GM18870 (cell line): ENCODE data around the gene CCDC33.

Experiments used
- ATAC-seq: cut with Tn5 transposase; IDR thresholded peaks from one replicate; pipeline ENCODE4 v1.9.1; 2021; ENCODE audit warnings: moderate library complexity; ENCODE audit not compliant: unreplicated experiment

The CCDC33 gene

DNA sequence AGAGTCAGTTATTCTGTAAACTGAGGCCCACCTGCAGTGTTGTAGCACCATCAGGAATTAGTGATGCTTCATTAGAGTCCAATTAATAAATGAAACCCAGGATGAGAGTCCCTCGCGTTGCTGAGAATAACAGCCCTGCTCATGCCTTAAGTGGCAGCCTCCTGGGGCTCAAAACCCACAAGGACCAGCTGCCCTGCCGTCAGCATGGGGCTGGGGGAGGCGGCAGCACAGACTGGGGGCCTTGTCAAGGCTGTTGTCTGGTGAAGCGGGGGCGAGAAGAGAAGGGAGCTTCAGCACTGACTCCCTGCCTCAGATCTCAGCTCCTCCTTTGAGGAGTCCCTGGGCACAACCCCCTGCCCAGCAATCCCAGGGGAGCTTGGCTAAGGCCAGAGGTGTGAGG is 21.0 kb downstream of the CCDC33 start:
- no peak for ATAC-seq

DNA sequence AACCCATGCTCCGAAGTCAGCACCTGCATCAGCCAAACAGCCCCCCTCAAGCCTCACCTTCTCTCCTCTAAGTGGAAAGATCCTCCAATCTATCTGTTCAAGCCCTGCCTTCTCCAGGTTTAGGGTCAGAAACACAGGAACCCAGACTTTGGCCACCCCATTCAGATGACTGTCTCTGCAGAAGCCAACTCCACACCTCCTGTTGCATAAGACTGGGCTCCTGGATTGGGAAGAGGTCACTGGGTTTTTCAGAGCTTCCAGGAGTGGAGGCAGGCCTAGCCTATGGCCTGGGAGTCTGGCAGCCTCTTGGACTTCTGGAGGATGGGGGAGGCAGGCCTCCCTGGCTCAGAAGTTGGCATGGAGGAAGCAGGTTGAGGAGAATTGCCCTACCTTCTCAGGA is 21.5 kb downstream of the CCDC33 start:
- ATAC-seq: no peak

GRCh38 chr15:74258456-74259291 is 22.5 kb downstream of the CCDC33 start:
- ATAC-seq: no peak

DNA sequence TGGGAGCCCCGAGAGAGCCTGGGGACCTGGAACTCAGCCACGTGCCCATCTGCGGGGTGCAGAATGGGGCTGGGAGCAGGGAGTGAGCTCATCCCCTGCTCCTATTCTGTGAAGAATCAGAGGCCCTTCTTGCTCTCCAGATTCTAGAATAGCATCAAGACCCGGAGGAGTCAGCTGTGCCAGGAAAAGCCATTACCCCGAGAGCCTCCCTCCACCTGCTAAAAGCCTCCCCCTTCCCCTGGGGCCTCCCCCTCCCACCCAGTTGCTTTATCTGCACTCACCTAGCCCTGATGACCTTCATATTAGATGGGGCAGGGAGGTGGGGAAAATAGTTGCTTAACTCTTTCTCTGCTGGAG is 23.1 kb downstream of the CCDC33 start:
- ATAC-seq: no peak

- ATAC-seq: no peak
These were observed 23.9 kb downstream of the CCDC33 start for GRCh38 chr15:74259821-74260607.

DNA sequence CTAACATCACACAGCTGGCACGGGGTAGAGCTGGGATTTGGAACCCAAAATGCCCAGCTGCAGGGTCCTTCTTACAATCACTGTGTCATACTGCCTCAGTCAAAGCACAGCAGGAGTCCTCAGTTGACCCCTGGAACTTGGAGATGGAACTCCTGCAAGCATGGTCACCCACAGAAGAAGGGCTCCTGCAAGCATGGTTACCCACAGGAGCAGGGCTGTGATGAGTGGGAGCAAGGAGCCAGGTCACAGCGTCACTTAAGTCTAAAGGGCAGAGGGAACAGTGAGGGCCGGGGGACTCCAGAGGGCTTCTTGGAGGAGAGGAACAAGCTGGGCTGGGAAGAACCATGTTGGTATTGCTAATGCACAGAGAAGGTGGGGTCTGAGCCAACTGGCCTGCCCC is 24.9 kb downstream of the CCDC33 start:
- ATAC-seq: no peak

DNA sequence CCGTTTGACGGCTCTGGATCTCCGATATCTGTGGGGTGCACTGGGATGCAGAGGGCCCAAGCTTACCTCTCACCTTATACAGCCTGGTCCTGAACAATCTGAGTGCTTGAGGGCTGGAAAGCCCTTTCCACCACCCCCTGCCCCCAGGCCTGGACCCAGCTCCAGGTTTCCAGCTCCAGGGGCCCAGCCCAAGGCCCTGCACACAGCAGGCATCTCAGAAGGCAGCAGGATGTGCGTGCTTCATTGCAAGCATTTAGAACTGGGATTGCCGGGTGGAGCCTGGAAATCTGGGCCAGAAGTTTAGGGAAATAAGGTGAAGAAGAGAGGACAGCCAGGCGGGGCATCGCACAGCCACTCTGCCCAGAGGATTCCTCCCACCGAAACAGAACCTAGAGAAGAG is 25.6 kb downstream of the CCDC33 start:
- no peak for ATAC-seq

GRCh38 chr15:74262151-74262550 is 26.0 kb downstream of the CCDC33 start:
- no peak for ATAC-seq

DNA sequence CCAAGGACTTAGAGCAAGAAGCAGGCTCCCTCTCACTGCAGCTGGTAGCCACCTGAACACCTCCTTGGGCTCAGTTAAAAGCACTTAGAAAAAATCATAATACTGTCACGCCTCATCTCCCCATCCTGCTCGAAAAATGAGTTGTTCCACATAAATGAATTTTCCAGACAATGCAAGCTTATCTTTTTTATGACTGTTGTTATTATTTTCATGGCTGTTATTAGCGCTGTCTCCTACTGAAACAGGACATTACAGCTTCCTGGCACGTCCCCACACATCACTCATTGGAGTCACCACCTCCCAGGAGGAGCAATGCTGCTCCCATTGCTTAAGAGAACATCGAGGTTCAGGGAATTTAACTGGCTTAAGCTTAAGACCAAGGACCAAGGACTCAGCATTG is 26.5 kb downstream of the CCDC33 start:
- ATAC-seq: no peak

DNA sequence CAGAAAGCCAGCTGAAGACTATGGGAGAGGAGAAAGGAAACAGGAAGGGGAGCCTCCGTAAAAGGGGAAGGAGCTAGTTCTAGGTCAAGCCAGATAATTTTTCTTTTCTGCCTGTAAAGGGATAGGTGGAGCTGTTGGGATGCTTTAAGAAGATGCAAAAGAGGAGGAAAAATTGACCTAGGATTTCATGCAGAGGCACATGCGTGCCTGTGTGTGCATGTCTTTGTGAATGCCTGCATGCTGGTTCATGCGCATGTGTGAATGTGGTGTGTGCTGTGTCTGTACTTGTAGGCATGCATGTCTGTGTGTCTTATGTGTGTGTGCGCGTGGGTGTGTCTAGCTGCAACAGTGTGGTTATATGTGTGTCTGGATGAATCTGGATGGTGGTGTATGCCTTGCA is 27.3 kb downstream of the CCDC33 start:
- ATAC-seq: no peak

DNA sequence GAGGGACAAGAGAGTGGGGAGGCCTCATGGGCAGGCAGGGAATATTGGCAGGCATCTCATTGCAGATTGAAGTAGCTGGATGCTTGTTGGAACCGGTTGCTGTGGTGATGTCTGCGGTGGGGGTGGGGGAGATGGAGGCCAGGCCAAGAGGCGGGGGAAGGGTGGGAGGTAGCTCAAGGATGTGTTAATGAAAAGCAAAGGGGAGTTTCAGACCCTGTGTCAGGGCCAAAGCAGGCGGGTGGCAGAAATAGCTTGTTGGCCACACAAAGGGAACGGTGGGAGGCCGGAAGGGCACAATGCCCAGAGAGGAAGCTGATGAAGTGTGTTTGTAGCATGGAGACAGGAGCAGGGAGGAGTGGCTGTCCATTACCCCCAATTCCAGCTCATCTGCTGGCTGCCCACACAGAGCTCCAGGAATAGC is 28.0 kb downstream of the CCDC33 start:
- ATAC-seq: no peak

DNA sequence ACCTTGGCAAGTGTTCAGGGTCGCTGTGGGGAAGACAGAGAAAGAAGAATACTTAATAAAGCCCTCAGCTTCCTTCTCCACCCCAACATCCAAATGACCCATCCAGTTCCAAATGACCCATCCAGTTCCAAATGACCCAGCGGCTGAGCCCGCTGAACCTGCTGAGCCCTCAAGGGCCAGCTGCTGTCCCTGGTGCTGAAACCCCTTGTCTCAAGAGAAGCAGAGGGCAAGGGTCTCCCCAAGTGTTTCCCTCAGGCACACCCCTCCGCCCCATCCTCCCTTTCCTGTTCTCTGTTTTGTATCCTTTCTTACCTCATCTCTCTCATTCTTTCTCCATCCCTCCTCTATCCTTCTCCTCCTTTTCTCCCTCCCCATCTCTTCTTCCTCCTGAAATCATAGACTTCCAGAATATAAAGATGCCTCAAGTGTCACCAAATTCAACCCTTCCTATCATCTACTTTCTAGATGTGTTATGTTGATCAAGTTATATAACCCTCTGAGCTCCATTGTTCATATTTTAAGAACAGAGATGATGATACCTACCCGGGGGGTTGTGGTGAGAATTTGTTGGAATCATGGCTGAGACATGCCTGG is 29.0 kb downstream of the CCDC33 start:
- no peak for ATAC-seq

GRCh38 chr15:74268020-74268419 is 31.9 kb downstream of the CCDC33 start:
- ATAC-seq: no peak

DNA sequence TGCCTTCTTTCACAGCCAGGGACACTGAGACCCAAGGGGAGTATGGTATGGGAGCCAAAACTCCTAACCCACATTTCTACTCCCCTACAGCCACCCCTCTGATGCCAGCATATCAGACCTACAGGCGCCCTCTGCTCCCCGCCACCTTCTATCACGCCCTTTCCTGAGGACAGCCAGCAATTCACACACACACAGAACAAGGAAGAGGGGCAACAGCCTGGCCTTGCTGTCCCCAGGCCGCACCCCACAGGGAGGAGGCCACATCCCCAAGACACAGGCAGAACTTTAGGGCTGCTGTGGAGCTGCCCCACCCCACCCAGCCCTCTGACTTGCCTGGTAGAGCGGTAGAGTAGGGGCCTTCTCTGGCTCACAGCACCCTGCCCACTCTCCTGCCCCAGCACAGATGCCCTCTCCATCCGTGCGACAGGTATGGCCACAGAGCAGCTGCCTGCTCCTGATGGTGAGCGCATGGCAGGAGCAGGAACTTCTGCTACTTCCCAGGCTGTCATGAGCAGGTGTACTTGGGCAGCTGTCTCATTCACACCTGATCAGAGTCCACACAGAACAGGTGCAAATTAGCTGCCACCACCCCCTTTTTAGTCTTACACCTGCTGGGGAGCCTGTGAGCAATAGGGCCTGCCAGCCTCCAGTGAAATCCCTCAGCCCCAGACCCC is 33.4 kb downstream of the CCDC33 start:
- no peak for ATAC-seq

- ATAC-seq: no peak
These were observed 34.0 kb downstream of the CCDC33 start for GRCh38 chr15:74270155-74270554.

- ATAC-seq: no peak
These were observed 34.9 kb downstream of the CCDC33 start for GRCh38 chr15:74270854-74271520.

- ATAC-seq: no peak
These were observed 36.7 kb downstream of the CCDC33 start for GRCh38 chr15:74272812-74273211.

DNA sequence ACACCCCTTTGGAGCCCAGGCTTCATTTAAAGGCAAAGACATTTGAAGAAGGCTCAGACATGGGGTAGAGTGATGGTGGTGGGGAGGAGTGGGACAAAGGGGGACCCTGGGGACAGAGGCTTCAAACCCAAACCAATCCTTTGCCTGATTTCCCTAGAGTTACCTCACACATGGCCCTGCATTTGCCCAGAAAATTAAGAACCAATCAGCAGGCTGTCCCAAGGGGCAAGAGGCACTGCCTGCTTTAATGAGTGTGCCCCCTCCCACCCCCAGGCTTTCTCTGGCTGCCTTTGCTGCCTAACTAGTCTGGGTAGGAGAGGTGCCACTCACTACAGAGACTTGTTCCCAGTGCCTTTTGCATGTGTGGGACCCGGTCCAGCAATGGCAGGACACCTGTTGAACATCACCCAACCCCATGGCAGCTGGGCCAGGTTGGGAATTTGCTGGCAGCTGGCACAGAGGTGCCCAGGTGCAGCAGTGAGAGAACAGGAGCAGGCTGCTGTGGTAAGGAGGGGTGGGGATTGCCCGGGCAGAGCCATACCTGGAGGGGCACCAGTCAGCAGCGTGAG is 38.4 kb downstream of the CCDC33 start:
- ATAC-seq: no peak

GRCh38 chr15:74275957-74276356 is 39.8 kb downstream of the CCDC33 start:
- no peak for ATAC-seq

GRCh38 chr15:74276560-74276959 is 40.4 kb downstream of the CCDC33 start:
- no peak for ATAC-seq
